Activated T-cell treated with anti-CD3 and anti-CD28 coated beads, Interleukin-2, amount 50 U/mL, for 4 hours (primary cell): ENCODE measurements around the gene THAP8. TPM values are rescaled to one million over a fixed set of nuclear protein-coding genes. Genes with fewer than 3 reads are reported as not detected.
"Not testable (repeated sequence)": the region's sequence is repeated elsewhere in the genome, so short reads cannot be mapped to it uniquely, and the experiment has no call there.

Source experiments
- ATAC-seq, 2 donors: fragments of 200-7000 bp; cut with Tn5 transposase; one replicate each; pipeline ENCODE4 v1.10.0; 2021
- DNase-seq: peaks from one replicate; pipeline ENCODE4 v3.0.0-alpha.2; 2020
- H3K27me3 Mint-ChIP-seq: one replicate; pipeline ENCODE4 v1.8.0; 2021; ENCODE audit warnings: low read depth, mixed read lengths
- H3K36me3 Mint-ChIP-seq: one replicate; pipeline ENCODE4 v1.8.0; 2022; ENCODE audit warnings: mixed read lengths; ENCODE audit not compliant: insufficient read depth
- H3K4me1 Mint-ChIP-seq: one replicate; pipeline ENCODE4 v1.8.0; 2021; ENCODE audit warnings: low read depth, mixed read lengths
- H3K4me3 Mint-ChIP-seq: one replicate; pipeline ENCODE4 v1.8.0; 2021; ENCODE audit warnings: mild to moderate bottlenecking, moderate library complexity, mixed read lengths
- H3K9me3 Mint-ChIP-seq: one replicate; pipeline ENCODE4 v1.8.0; 2021; ENCODE audit warnings: mixed read lengths
- total RNA-seq, 3 donors: library from RNA; stranded (reverse); gene quantifications; one replicate each; pipeline ENCODE4 v1.2.1, GENCODE V29; 2021

The THAP8 gene
- total RNA-seq, 3 donors from 2014 or later = 0.76 to 1.2 (median 0.90) TPM

- Mint-ChIP-seq H3K9me3 (no peaks in the 10 kb centered on the region), H3K4me3 (peak within 1 kb of the TSS; percentile 91), H3K27me3 (no peaks in the 10 kb centered on the region), H3K4me1 (peaks cover 16% of the 10 kb centered on the region), H3K36me3 (peaks cover 3% of the 10 kb centered on the region)
- ATAC-seq (peak; percentile 80 to 84), DNase-seq (peak; percentile 92)
These were observed 925 bp upstream of the THAP8 start, which contains the start of gene WDR62 for GRCh38 chr19:36054733-36055686. Gene WDR62 (plus strand): TSS chr19:36054897. CDS start chr19:36054972, 75 bp downstream.

- Mint-ChIP-seq H3K36me3 (peaks cover 4% of the 10 kb centered on the region), H3K4me3 (no peak overlapping the region), H3K9me3 (no peaks in the 10 kb centered on the region), H3K4me1 (peaks cover 16% of the 10 kb centered on the region), H3K27me3 (no peaks in the 10 kb centered on the region)
- DNase-seq (no peak), ATAC-seq (no peak)
These were observed 2.4 kb downstream of the THAP8 start for GRCh38 chr19:36051637-36052036.

GRCh38 chr19:36051236-36051635 is 2.8 kb downstream of the THAP8 start:
- DNase-seq (no peak), ATAC-seq (no peak)
- Mint-ChIP-seq H3K9me3 (no peaks in the 10 kb centered on the region), H3K4me1 (peaks cover 16% of the 10 kb centered on the region), H3K36me3 (peaks cover 6% of the 10 kb centered on the region), H3K27me3 (no peaks in the 10 kb centered on the region), H3K4me3 (no peak overlapping the region)

GRCh38 chr19:36049080-36049698 is 4.9 kb downstream of the THAP8 start:
- no peak overlapping the region for H3K4me3 Mint-ChIP-seq
- ATAC-seq (no peak), DNase-seq (no peak)
- H3K4me1 Mint-ChIP-seq = peaks cover 9% of the 10 kb centered on the region
- no peaks in the 10 kb centered on the region for H3K9me3 Mint-ChIP-seq
- H3K27me3 Mint-ChIP-seq = no peaks in the 10 kb centered on the region
- peaks cover 10% of the 10 kb centered on the region for H3K36me3 Mint-ChIP-seq

GRCh38 chr19:36047835-36048234 is 6.2 kb downstream of the THAP8 start:
- DNase-seq (no peak), ATAC-seq (no peak)
- H3K4me3 Mint-ChIP-seq = no peak overlapping the region
- H3K9me3 Mint-ChIP-seq = no peaks in the 10 kb centered on the region
- no peaks in the 10 kb centered on the region for H3K27me3 Mint-ChIP-seq
- peaks cover 10% of the 10 kb centered on the region for H3K36me3 Mint-ChIP-seq
- H3K4me1 Mint-ChIP-seq = peaks cover 4% of the 10 kb centered on the region

GRCh38 chr19:36046443-36047050 is 7.5 kb downstream of the THAP8 start:
- no peaks in the 10 kb centered on the region for H3K4me1 Mint-ChIP-seq
- no peaks in the 10 kb centered on the region for H3K9me3 Mint-ChIP-seq
- DNase-seq (no peak), ATAC-seq (no peak)
- no peak overlapping the region for H3K4me3 Mint-ChIP-seq
- H3K27me3 Mint-ChIP-seq = no peaks in the 10 kb centered on the region
- H3K36me3 Mint-ChIP-seq = peaks cover 12% of the 10 kb centered on the region

GRCh38 chr19:36043952-36044351 is 10.1 kb downstream of the THAP8 start:
- H3K27me3 Mint-ChIP-seq = no peaks in the 10 kb centered on the region
- H3K4me1 Mint-ChIP-seq = no peaks in the 10 kb centered on the region
- no peak overlapping the region for H3K4me3 Mint-ChIP-seq
- H3K9me3 Mint-ChIP-seq = no peaks in the 10 kb centered on the region
- DNase-seq (no peak), ATAC-seq (no peak)
- peaks cover 9% of the 10 kb centered on the region for H3K36me3 Mint-ChIP-seq

GRCh38 chr19:36041831-36042230 is 12.3 kb downstream of the THAP8 start:
- peaks cover 9% of the 10 kb centered on the region for H3K36me3 Mint-ChIP-seq
- DNase-seq (no peak), ATAC-seq (no peak)
- H3K9me3 Mint-ChIP-seq = no peaks in the 10 kb centered on the region
- peaks cover 6% of the 10 kb centered on the region for H3K4me1 Mint-ChIP-seq
- H3K4me3 Mint-ChIP-seq = no peak overlapping the region
- H3K27me3 Mint-ChIP-seq = no peaks in the 10 kb centered on the region

- ATAC-seq, H3K36me3 Mint-ChIP-seq, H3K4me1 Mint-ChIP-seq, H3K27me3 Mint-ChIP-seq, DNase-seq, H3K4me3 Mint-ChIP-seq, H3K9me3 Mint-ChIP-seq: not testable (repeated sequence)
These were observed 13.0 kb downstream of the THAP8 start for GRCh38 chr19:36041092-36041491.

GRCh38 chr19:36040495-36040894 is 13.6 kb downstream of the THAP8 start:
- Mint-ChIP-seq H3K36me3 (peaks cover 3% of the 10 kb centered on the region), H3K27me3 (no peaks in the 10 kb centered on the region), H3K9me3 (no peaks in the 10 kb centered on the region), H3K4me1 (peaks cover 15% of the 10 kb centered on the region), H3K4me3 (no peak overlapping the region)
- no peak for ATAC-seq
- DNase-seq = no peak

GRCh38 chr19:36032251-36033104 is 21.6 kb downstream of the THAP8 start, which contains the start of gene CLIP3:
Gene CLIP3 (minus strand): TSS chr19:36032873. CDS start chr19:36032357, 516 bp downstream.
- Mint-ChIP-seq H3K4me1 (peaks cover 25% of the 10 kb centered on the region), H3K27me3 (peaks cover 2% of the 10 kb centered on the region), H3K9me3 (no peaks in the 10 kb centered on the region), H3K4me3 (peak within 1 kb of the TSS; percentile 31), H3K36me3 (peaks cover 14% of the 10 kb centered on the region)
- ATAC-seq (peak; percentile 73 to 78), DNase-seq (peak; percentile 53)

- Mint-ChIP-seq H3K4me1 (peaks cover 16% of the 10 kb centered on the region), H3K27me3 (peaks cover 2% of the 10 kb centered on the region), H3K4me3 (no peak overlapping the region), H3K36me3 (peaks cover 14% of the 10 kb centered on the region), H3K9me3 (no peaks in the 10 kb centered on the region)
- ATAC-seq (no peak), DNase-seq (no peak)
These were observed 22.8 kb downstream of the THAP8 start for GRCh38 chr19:36031308-36031707.

- ATAC-seq (no peak), DNase-seq (no peak)
- Mint-ChIP-seq H3K4me3 (no peak overlapping the region), H3K36me3 (peaks cover 13% of the 10 kb centered on the region), H3K9me3 (no peaks in the 10 kb centered on the region), H3K27me3 (peaks cover 2% of the 10 kb centered on the region), H3K4me1 (peaks cover 10% of the 10 kb centered on the region)
These were observed 23.6 kb downstream of the THAP8 start for GRCh38 chr19:36030264-36031148.
